Endothelial cell of umbilical vein (primary cell): ENCODE data around the gene TNRC6B. TPM values are rescaled to one million over a fixed set of nuclear protein-coding genes. Genes with fewer than 3 reads are reported as not detected.

ENCODE experiments used
- BruUV-seq: library from RNA; stranded (reverse); fragments of 400-500 nt; replicated peaks from 2 replicates; lab custom pipeline; 2021; lab: Mats Ljungman, UMichigan
- CTCF ChIA-PET: fragments of 300-600, 350-600 bp; sonication (Branson Sonifier 250); formaldehyde crosslinking; loops from one replicate; lab custom pipeline; 2021; ENCODE audit warnings: antibody characterized with exemption, inconsistent platforms; lab: Charles Lee
- POLR2A ChIA-PET: fragments of 300-600, 350-600 bp; sonication (Branson Sonifier 250); formaldehyde crosslinking; loops from one replicate; lab custom pipeline; 2021; ENCODE audit warnings: antibody characterized with exemption, inconsistent platforms; lab: Charles Lee
- DNase-seq: peaks from one replicate; pipeline ENCODE4 v3.0.0-alpha.2; 2011; ENCODE audit warnings: low read depth, low spot score
- FAIRE-seq: peaks from 2 replicates; lab custom pipeline; 2011; peaks lifted over from hg19 to GRCh38; lab: Jason Lieb, UNC
- H2AFZ ChIP-seq: 2 replicates; pipeline ENCODE4 v1.6.0; 2012; ENCODE audit warnings: low read depth, low read length, control low read depth, inconsistent platforms
- H3K27ac ChIP-seq: 2 replicates; pipeline ENCODE4 v1.5.1; 2011; ENCODE audit warnings: low read depth, mild to moderate bottlenecking, control low read depth, low read length, moderate library complexity; ENCODE audit not compliant: insufficient read depth
- H3K27me3 ChIP-seq, 2 experiments: 2 replicates each; pipeline versions ENCODE4 v1.6.0 to v1.6.1; 2011; ENCODE audit warnings: low read length in 2 of 2, mixed read lengths in 1 of 2; ENCODE audit not compliant: control insufficient read depth in 2 of 2, insufficient read depth in 2 of 2
- H3K36me3 ChIP-seq, 2 experiments: 2 replicates in 1 of 2; 3 replicates in 1 of 2; pipeline ENCODE4 v1.5.1; 2011; ENCODE audit warnings: low read length in 2 of 2, mild to moderate bottlenecking in 1 of 2, moderate library complexity in 1 of 2; ENCODE audit not compliant: control insufficient read depth in 2 of 2, insufficient read depth in 2 of 2; ENCODE audit errors: extremely low read depth in 1 of 2
- H3K4me1 ChIP-seq: 3 replicates; pipeline ENCODE4 v1.5.1; 2011; ENCODE audit warnings: mild to moderate bottlenecking, low read length; ENCODE audit not compliant: control insufficient read depth, insufficient read depth; ENCODE audit errors: extremely low read depth
- H3K4me2 ChIP-seq: 2 replicates; pipeline ENCODE4 v1.6.1; 2011; ENCODE audit warnings: low read length, control low read depth, mixed read lengths; ENCODE audit not compliant: insufficient read depth
- H3K4me3 ChIP-seq, 3 experiments: fragments of 200-600 bp in 1 of 3; sonication (generic), shearing (Covaris generic) in 1 of 3; replicated peaks in 1 of 3; 2 replicates each; pipeline ENCODE4 v1.5.1; 2011 to 2016; ENCODE audit warnings: control low read depth in 3 of 3, low read length in 3 of 3, mild to moderate bottlenecking in 2 of 3, inconsistent platforms in 1 of 3, low read depth in 1 of 3, moderate library complexity in 1 of 3; ENCODE audit not compliant: insufficient read depth in 1 of 3
- H3K79me2 ChIP-seq: 2 replicates; pipeline ENCODE4 v1.6.0; 2012; ENCODE audit warnings: low read length, inconsistent platforms; ENCODE audit not compliant: control insufficient read depth, insufficient read depth
- H3K9ac ChIP-seq: replicated peaks from 2 replicates; pipeline ENCODE3; 2011; ENCODE audit warnings: low read length, control low read depth; ENCODE audit not compliant: insufficient read depth; ENCODE audit errors: extremely low read depth
- H3K9me1 ChIP-seq: replicated peaks from 3 replicates; pipeline ENCODE4 v1.6.0; 2011; ENCODE audit warnings: mild to moderate bottlenecking, low read length; ENCODE audit not compliant: control insufficient read depth, insufficient read depth; ENCODE audit errors: extremely low read depth
- H3K9me3 ChIP-seq: replicated peaks from 2 replicates; pipeline ENCODE4 v1.5.1; 2012; ENCODE audit warnings: low read length, inconsistent platforms; ENCODE audit not compliant: control insufficient read depth, insufficient read depth
- H4K20me1 ChIP-seq: replicated peaks from 2 replicates; pipeline ENCODE3; 2011; ENCODE audit warnings: mild to moderate bottlenecking, low read length; ENCODE audit not compliant: control insufficient read depth, insufficient read depth; ENCODE audit errors: extremely low read depth
- EZH2 ChIP-seq: IDR thresholded peaks from 2 replicates; pipeline ENCODE4 v1.6.1; 2012; ENCODE audit warnings: borderline replicate concordance, low read depth, mild to moderate bottlenecking, moderate library complexity, low read length, inconsistent platforms; ENCODE audit not compliant: severe bottlenecking
- FOS ChIP-seq: IDR thresholded peaks from 2 replicates; pipeline ENCODE4 v1.6.1; 2011; ENCODE audit warnings: mild to moderate bottlenecking, low read length, moderate library complexity, borderline replicate concordance; ENCODE audit not compliant: insufficient read depth
- GATA2 ChIP-seq: IDR thresholded peaks from 2 replicates; pipeline ENCODE4 v1.7.0; 2011; ENCODE audit warnings: low read depth, mild to moderate bottlenecking, moderate library complexity, mixed read lengths, low read length; ENCODE audit not compliant: insufficient read length, insufficient read depth
- JUN ChIP-seq: IDR thresholded peaks from 2 replicates; pipeline ENCODE4 v1.6.1; 2011; ENCODE audit warnings: borderline replicate concordance, low read depth; ENCODE audit not compliant: insufficient read length, insufficient read depth
- MYC ChIP-seq: IDR thresholded peaks from one replicate; pipeline ENCODE4 v1.6.1; 2011; ENCODE audit warnings: mild to moderate bottlenecking, low read depth, low read length
- POLR2A ChIP-seq: IDR thresholded peaks from 2 replicates; pipeline ENCODE4 v1.6.1; 2012; ENCODE audit warnings: low read depth, mild to moderate bottlenecking, control low read depth, low read length
- POLR2AphosphoS5 ChIP-seq: IDR thresholded peaks from 2 replicates; pipeline ENCODE4 v1.6.1; 2012; ENCODE audit warnings: low read depth, mild to moderate bottlenecking, control low read depth, low read length, moderate library complexity; ENCODE audit not compliant: insufficient read depth
- dilution Hi-C: fragments of 300-500 bp; cut with MboI; formaldehyde crosslinking; loops from one replicate; pipeline ENCODE4 v1.15.0; 2019; ENCODE audit warnings: low sequenced_read_pairs; ENCODE audit not compliant: extremely low pct_ligation_motif_present
- intact Hi-C: fragments of 100-400 bp; cut with micrococcal nuclease; formaldehyde crosslinking; loops from one replicate; pipeline ENCODE4 v1.10.0; 2022
- polyA plus RNA-seq, 4 experiments: library from polyadenylated mRNA; depleted of rRNA in 3 of 4; stranded (reverse) in 3 of 4; unstranded in 1 of 4; fragments of >200 nt; gene quantifications; 2 replicates each; pipeline versions ENCODE4 v1.2.1 to v1.2.3, GENCODE V29; 2011 to 2012; ENCODE audit warnings: missing spikeins in 1 of 4
- total RNA-seq: library from RNA; stranded (reverse); gene quantifications from 2 replicates; pipeline ENCODE4 v1.2.3, GENCODE V29; 2021
- TF ChIP-seq, protein P1 (sequence below): IDR thresholded peaks from 2 replicates; pipeline ENCODE4 v1.6.1; 2011; ENCODE audit not compliant: insufficient read depth, insufficient read length
- TF ChIP-seq, protein P2 (sequence below), 2 donors: IDR thresholded peaks; 1 replicate in 1 of 2; 2 replicates in 1 of 2; pipeline ENCODE4 v1.5.1; 2011; ENCODE audit warnings: low read length in 2 of 2, mild to moderate bottlenecking in 2 of 2, moderate library complexity in 2 of 2, control low read depth in 1 of 2, inconsistent platforms in 1 of 2, low read depth in 1 of 2; ENCODE audit not compliant: insufficient read depth in 1 of 2; ENCODE audit errors: extremely low read depth in 1 of 2

TNRC6B gene
- total and polyA plus RNA-seq, 2 donors (not counting 3 experiments of a cell fraction or from before 2014, with no cell fraction given), result 10.6 to 37.2 TPM

DNA sequence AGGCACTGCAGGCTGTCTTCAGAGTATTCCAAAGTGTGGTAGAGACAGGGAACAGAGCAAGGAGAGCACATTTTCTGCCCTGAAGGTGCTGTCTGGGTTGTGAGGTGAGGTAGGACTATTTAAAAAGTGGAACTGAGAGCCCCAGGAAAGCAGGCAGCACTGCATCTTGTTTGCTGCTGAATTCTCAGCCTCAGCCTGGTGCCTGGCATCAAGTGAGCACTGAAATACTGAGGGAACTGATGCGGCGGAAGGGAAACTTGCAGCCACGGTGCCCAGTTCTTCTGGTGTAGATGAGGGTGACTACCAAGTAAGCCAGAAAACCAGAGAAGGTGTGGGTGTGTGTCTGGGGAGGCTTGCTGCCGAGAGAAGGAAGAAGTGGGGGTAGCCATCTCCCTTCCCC lies 59.5 kb downstream of the TNRC6B start:
- H3K79me2 ChIP-seq, result peaks cover 39% of the 10 kb centered on the region
- H3K36me3 ChIP-seq, result no peaks in the 10 kb centered on the region
- no peaks in the 10 kb centered on the region for H3K27me3 ChIP-seq
- H3K27ac ChIP-seq, result no peak overlapping the region
- no peaks in the 10 kb centered on the region for H3K9me1 ChIP-seq
- no TSS peak for BruUV-seq
- dilution Hi-C loops, result no loop called here
- H4K20me1 ChIP-seq, result no peaks in the 10 kb centered on the region
- CTCF ChIA-PET, result no interaction called here
- FAIRE-seq (no peak), DNase-seq (no peak)
- TF ChIP-seq, protein P1, sequence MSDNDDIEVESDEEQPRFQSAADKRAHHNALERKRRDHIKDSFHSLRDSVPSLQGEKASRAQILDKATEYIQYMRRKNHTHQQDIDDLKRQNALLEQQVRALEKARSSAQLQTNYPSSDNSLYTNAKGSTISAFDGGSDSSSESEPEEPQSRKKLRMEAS, result no peak
- TF ChIP-seq, protein P2, sequence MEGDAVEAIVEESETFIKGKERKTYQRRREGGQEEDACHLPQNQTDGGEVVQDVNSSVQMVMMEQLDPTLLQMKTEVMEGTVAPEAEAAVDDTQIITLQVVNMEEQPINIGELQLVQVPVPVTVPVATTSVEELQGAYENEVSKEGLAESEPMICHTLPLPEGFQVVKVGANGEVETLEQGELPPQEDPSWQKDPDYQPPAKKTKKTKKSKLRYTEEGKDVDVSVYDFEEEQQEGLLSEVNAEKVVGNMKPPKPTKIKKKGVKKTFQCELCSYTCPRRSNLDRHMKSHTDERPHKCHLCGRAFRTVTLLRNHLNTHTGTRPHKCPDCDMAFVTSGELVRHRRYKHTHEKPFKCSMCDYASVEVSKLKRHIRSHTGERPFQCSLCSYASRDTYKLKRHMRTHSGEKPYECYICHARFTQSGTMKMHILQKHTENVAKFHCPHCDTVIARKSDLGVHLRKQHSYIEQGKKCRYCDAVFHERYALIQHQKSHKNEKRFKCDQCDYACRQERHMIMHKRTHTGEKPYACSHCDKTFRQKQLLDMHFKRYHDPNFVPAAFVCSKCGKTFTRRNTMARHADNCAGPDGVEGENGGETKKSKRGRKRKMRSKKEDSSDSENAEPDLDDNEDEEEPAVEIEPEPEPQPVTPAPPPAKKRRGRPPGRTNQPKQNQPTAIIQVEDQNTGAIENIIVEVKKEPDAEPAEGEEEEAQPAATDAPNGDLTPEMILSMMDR (IDR thresholded peaks at IDR 0.05; ENCODE audit: extremely low read depth in 1 of 2, insufficient read depth in 1 of 2, low read depth in 1 of 2, low read length in 2 of 2), result no peak
- no peak for TF ChIP-seq POLR2AphosphoS5
- TF ChIP-seq POLR2A, result no peak
- TF ChIP-seq EZH2, result no peak
- no peak for TF ChIP-seq GATA2
- TF ChIP-seq JUN, result no peak
- TF ChIP-seq MYC, result no peak
- no peak for TF ChIP-seq FOS
- H2AFZ ChIP-seq, result no peak overlapping the region
- peaks cover 27% of the 10 kb centered on the region for H3K4me1 ChIP-seq
- intact Hi-C loops, result no loop called here
- H3K4me3 ChIP-seq, result no peak overlapping the region
- H3K9ac ChIP-seq, result no peak overlapping the region
- POLR2A ChIA-PET, result no interaction called here
- H3K9me3 ChIP-seq, result no peaks in the 10 kb centered on the region
- no peak overlapping the region for H3K4me2 ChIP-seq
